HG03460 (cell line): Measurements from ENCODE around the gene ELN.

Experiments
- ATAC-seq: cut with Tn5 transposase; IDR thresholded peaks from one replicate; pipeline ENCODE4 v1.9.1; 2021; ENCODE audit not compliant: unreplicated experiment

ELN gene

GRCh38 chr7:74092321-74092963 is 64.5 kb downstream of the ELN start:
- ATAC-seq: peak; percentile 23

- ATAC-seq: peak; percentile 63
These were observed 65.0 kb downstream of the ELN start for GRCh38 chr7:74092964-74093471.

GRCh38 chr7:74093671-74094223 is 65.8 kb downstream of the ELN start:
- no peak for ATAC-seq

- ATAC-seq: peak; percentile 48
These were observed 66.5 kb downstream of the ELN start for GRCh38 chr7:74094224-74095101.

GRCh38 chr7:74095135-74095534 is 67.2 kb downstream of the ELN start:
- ATAC-seq: no peak

- no peak for ATAC-seq
These were observed 70.1 kb downstream of the ELN start for GRCh38 chr7:74097937-74098614.

- ATAC-seq: no peak
These were observed 71.1 kb downstream of the ELN start for GRCh38 chr7:74099031-74099430.

GRCh38 chr7:74101061-74101681 is 73.2 kb downstream of the ELN start:
- ATAC-seq: peak; percentile 87

GRCh38 chr7:74103219-74103772 is 75.3 kb downstream of the ELN start:
- ATAC-seq: no peak

- no peak for ATAC-seq
These were observed 76.7 kb downstream of the ELN start for GRCh38 chr7:74104702-74105101.

GRCh38 chr7:74105992-74106391 is 78.0 kb downstream of the ELN start:
- no peak for ATAC-seq

- no peak for ATAC-seq
These were observed 78.9 kb downstream of the ELN start for GRCh38 chr7:74106846-74107245.

- ATAC-seq: no peak
These were observed 87.4 kb downstream of the ELN start for GRCh38 chr7:74115326-74115725.

- no peak for ATAC-seq
These were observed 88.4 kb downstream of the ELN start for GRCh38 chr7:74116356-74116755.
